Raji (cell line): Measurements from ENCODE around the gene TBC1D23.

ENCODE experiments used
- POLR2A ChIP-seq: IDR thresholded peaks from 2 replicates; pipeline ENCODE4 v1.6.1; 2011; ENCODE audit warnings: low read depth, low read length, control low read depth; ENCODE audit not compliant: insufficient read depth

The TBC1D23 gene

GRCh38 chr3:100245927-100246326, 14.9 kb upstream of the TBC1D23 start:
- no peak for TF ChIP-seq POLR2A

GRCh38 chr3:100246999-100247398, 13.8 kb upstream of the TBC1D23 start:
- TF ChIP-seq POLR2A, result no peak

DNA sequence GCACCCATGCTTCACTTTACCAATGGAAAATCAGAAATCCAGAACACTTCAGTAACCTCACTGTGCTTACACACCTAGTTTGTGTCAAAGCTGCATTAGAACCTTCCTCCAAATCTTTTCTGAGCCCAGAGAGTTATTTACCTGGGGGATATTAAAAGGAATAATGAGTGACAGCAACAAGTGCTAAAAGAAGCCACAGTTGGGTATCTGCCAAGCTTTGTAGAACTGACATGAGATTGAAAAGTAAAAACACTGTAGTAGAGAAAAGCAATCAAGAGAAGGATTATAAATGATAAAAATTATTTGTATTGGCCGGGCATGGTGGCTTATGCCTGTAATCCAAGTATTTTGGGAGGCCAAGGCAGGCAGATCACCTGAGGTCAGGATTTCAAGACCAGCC, 8.8 kb upstream of the TBC1D23 start:
- TF ChIP-seq POLR2A, result no peak

- TF ChIP-seq POLR2A, result no peak
These were observed 6.5 kb upstream of the TBC1D23 start for GRCh38 chr3:100254168-100254777.

DNA sequence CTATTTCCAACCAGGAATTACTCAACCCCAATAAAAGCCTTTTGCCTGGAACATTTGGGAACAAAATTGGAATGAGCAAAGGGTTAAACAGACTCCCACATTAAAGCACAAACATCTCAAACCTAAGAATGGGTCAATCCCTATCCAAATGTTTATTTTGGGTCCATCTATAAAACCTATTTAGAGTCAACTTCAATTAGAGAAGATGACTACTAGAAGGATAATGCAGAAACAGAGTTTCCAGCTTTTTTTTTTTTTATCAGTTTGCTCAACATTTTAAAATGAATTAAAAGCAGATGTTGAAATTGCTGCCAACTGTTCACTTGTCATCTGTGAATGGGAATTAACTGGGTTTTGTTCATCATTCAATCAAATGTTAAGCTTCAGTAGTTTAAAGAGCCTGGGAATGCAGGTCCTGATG, 4.1 kb upstream of the TBC1D23 start:
- no peak for TF ChIP-seq POLR2A

DNA sequence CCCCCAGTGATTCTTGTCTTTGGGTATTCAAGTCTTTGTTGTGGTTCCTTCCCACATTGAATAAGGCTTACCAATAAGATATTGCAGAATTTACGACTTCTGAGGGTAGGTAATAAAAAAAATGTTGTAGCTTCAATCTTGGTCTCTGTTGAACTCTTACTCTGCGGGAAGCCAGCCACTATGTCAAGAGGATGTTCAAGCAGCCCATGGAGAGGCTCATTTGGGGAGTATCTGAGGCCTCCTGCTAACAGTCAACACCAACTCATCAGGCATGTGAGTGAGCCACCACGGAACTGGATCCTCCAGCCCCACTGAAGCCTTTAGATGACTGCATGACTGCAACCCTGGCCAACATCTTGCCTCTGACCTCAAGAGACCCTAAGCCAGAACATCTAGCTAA, 3.2 kb upstream of the TBC1D23 start:
- TF ChIP-seq POLR2A, result no peak

GRCh38 chr3:100260081-100260684, 609 bp upstream of the TBC1D23 start:
- TF ChIP-seq POLR2A, result no peak

DNA sequence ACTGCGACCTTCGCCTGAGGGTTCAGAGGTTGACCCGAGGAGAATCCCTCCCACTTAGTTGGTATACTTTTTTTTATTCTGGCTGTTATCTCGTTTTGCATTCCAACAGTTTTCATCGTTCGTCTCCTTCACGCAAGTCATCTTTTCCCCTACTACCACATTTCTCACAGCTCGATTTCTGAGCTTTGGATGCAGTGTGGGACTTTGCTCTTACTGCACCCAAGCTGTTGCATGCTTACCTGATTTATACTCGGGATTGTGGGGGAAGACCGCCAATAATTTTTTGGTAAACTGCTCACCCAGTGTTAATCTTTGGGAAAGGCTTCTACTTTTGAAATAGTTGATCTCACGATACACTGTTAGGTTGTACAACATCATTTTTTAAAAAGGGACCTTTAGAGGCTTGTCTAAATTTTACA, 702 bp downstream of the TBC1D23 start:
- no peak for TF ChIP-seq POLR2A

- TF ChIP-seq POLR2A, result no peak
These were observed 2.8 kb downstream of the TBC1D23 start for GRCh38 chr3:100263583-100263982.

DNA sequence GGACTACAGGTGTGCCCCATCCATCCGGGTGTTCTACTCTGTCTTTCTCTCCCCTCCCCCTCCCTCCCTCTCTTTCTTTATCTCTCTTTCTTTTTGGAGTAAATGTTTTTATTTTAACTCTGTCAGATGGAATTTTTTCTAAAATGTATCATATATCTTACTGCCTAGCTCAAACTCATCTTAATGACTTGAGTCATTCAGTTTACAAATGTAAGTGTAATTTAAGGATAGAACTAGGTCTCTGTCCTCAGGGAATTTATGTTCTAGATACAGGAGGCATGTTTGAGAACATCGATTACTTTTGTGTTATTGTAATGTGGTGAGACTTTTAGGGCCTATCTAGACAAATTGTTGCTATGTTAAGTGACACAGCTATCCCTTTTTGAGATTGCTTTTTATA, 3.5 kb downstream of the TBC1D23 start:
- TF ChIP-seq POLR2A, result no peak

- no peak for TF ChIP-seq POLR2A
These were observed 4.2 kb downstream of the TBC1D23 start for GRCh38 chr3:100265016-100265415.

DNA sequence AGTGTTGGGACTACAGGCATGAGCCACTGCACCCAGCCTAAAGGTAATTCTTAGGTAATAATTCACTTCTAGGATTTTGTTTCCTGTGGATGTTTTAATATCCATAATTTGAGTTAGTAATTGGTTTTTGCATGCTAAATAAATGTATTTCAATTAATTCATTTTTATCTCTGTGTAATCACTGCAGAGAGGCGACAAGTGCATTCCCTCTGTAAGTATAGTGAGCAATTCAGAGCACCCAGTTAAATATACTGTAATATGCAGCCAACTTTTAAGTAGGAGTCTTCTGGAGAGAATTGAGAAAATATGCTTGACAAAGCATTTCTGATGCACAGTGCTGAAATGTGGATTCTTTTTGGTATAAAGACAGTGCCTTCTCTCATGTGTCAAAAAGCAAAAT, 5.7 kb downstream of the TBC1D23 start:
- TF ChIP-seq POLR2A, result no peak

DNA sequence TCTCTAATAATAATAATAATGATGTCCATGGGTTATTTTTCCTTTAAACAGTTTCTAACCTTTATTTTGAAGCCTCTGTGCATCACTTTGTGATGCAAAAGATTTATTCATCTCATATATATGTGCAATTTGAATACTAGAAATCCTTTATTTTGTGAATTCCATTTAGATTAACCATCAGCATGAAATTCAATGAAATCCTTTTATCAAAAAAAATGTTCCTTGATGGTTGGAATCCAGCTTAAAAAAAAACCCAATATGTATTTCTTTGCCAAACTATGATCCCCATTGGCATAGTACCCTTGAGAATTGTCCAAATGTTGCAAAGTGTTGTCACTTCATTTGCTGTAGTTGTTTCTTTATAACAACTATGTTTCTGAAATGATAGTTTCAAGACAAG, 7.4 kb downstream of the TBC1D23 start:
- TF ChIP-seq POLR2A, result no peak

DNA sequence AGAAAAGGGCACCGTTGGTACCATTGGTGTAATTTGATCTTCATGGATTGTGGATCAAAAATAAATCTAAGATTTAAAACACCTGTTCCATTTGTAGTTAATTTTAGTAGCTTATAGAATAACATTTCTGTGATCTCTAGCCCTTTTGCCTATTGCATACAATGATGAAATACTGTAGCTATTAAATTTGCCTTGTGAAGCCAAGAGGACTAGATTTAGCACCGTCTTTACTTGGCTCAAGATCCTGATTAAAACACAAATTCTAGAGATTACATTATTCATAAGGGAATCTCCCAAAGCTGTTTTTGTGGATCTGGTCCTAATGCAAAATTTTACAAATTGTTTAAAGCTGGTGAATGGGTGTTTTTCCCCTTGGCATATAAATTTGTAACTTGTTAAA, 8.2 kb downstream of the TBC1D23 start:
- TF ChIP-seq POLR2A, result no peak

DNA sequence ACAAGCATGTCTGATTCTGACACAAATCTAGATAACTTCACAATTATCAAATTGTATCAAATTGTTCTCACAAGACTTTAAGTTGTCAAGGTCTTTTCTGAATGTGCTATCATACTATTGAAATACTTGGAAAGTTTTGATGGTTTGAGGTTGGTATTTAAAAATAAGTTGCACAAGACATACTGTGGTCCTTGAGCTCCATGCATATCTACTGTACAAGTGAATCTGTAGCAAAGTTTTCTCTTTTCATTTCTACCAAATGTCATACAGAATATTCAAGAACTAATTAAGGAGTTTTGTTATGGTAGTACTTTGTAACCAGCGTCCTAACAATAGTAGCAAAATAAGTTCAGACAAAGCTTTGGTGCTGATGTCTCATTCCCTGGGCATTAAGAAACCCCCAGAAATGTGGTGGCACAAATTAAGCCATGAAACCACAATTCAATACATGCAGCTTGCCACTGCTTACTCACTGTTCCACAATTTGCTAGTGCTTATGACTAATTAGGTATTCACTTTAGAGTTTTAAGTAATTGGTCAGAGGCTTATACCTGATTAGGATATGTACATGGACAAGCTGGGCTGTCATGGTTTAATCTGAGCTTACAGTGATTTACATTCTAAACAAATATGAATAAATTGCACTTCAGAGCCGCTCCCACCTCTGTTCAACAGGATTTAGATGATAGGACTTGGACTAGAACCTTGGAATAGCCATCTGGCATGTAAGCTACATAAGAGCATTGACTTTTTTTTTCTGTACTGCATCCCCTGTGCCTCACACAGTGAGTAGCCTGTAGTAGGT, 8.8 kb downstream of the TBC1D23 start:
- no peak for TF ChIP-seq POLR2A

GRCh38 chr3:100270215-100270583, 9.4 kb downstream of the TBC1D23 start:
- no peak for TF ChIP-seq POLR2A
